Gastrocnemius medialis (tissue), 4 donors: ENCODE results near the gene HOXD9. TPM values are rescaled to one million over a fixed set of nuclear protein-coding genes. Genes with fewer than 3 reads are reported as not detected.
A peak's percentile ranks its signal among the peaks of the same experiment; 100 is the strongest.

Experiments
- ATAC-seq, 2 donors: fragments of 150-250 bp; one replicate each; pipeline ENCODE4 v1.9.1; 2016
- DNase-seq, 2 donors: peaks; one replicate each; pipeline ENCODE4 v3.0.0-alpha.2; 2019
- H3K27ac ChIP-seq, 4 donors: fragments of 200-600 bp; sonication (generic); 1 replicate in 1 of 4; 2 replicates in 3 of 4; pipeline ENCODE4 v1.5.1; 2016 to 2018; ENCODE audit warnings: mild to moderate bottlenecking in 2 of 4, moderate library complexity in 1 of 4
- H3K27me3 ChIP-seq, 3 donors: fragments of 200-600 bp; sonication (generic) in 2 of 3; 1 replicate in 1 of 3; 2 replicates in 2 of 3; pipeline versions ENCODE4 v1.5.1 to v1.6.0; 2016 to 2019; ENCODE audit warnings: mild to moderate bottlenecking in 1 of 3, moderate library complexity in 1 of 3
- H3K36me3 ChIP-seq, 2 donors: fragments of 200-600 bp; sonication (generic) in 1 of 2; one replicate each; pipeline ENCODE4 v1.5.1; 2017 to 2018
- H3K4me1 ChIP-seq, 2 donors: fragments of 200-600 bp; sonication (generic) in 1 of 2; one replicate each; pipeline ENCODE4 v1.5.1; 2016 to 2017; ENCODE audit warnings: mild to moderate bottlenecking in 2 of 2
- H3K4me3 ChIP-seq, 4 donors: fragments of 200-600 bp; sonication (generic) in 3 of 4; 1 replicate in 1 of 4; 2 replicates in 3 of 4; pipeline ENCODE4 v1.5.1; 2016 to 2019; ENCODE audit warnings: mild to moderate bottlenecking in 2 of 4
- H3K9me3 ChIP-seq, 3 donors: fragments of 200-600 bp; sonication (generic) in 2 of 3; 1 replicate in 1 of 3; 2 replicates in 2 of 3; pipeline ENCODE4 v1.5.1; 2016 to 2019
- POLR2A ChIP-seq, 2 donors: fragments of 450-650 bp; IDR thresholded peaks; one replicate each; pipeline ENCODE4 v1.6.1; 2017; ENCODE audit warnings: antibody characterized with exemption in 2 of 2, mild to moderate bottlenecking in 2 of 2, moderate library complexity in 2 of 2
- in situ Hi-C, 4 donors: fragments of 200-750 bp; cut with MboI; loops; one replicate each; pipeline versions ENCODE4 v1.15.0 to v1.8.0; 2017; ENCODE audit warnings: low sequenced_read_pairs in 4 of 4
- intact Hi-C: fragments of 100-400 bp; cut with DNase I; formaldehyde crosslinking; loops from one replicate; pipeline ENCODE4 v1.15.1; 2023; ENCODE audit warnings: low total_unique reads
- total RNA-seq, 4 donors: library from RNA; depleted of rRNA; stranded (reverse); fragments of >200 nt; gene quantifications; one replicate each; pipeline versions ENCODE4 v1.1.0 to v1.2.3, GENCODE V29; 2016
- TF ChIP-seq, protein P1 (sequence below), 5 experiments: fragments of 450-650 bp in 3 of 5; fragments of 200-600 bp in 2 of 5; sonication (generic) in 2 of 5; IDR thresholded peaks in 4 of 5; conservative IDR thresholded peaks in 1 of 5; 1 replicate in 4 of 5; 2 replicates in 1 of 5; pipeline ENCODE4 v1.5.1; 2016 to 2019; ENCODE audit warnings: antibody characterized with exemption in 5 of 5, mild to moderate bottlenecking in 3 of 5, moderate library complexity in 3 of 5

HOXD9 gene
- total RNA-seq, 4 donors from 2014 or later = 0.33 to 1.8 (median 0.78) TPM

DNA sequence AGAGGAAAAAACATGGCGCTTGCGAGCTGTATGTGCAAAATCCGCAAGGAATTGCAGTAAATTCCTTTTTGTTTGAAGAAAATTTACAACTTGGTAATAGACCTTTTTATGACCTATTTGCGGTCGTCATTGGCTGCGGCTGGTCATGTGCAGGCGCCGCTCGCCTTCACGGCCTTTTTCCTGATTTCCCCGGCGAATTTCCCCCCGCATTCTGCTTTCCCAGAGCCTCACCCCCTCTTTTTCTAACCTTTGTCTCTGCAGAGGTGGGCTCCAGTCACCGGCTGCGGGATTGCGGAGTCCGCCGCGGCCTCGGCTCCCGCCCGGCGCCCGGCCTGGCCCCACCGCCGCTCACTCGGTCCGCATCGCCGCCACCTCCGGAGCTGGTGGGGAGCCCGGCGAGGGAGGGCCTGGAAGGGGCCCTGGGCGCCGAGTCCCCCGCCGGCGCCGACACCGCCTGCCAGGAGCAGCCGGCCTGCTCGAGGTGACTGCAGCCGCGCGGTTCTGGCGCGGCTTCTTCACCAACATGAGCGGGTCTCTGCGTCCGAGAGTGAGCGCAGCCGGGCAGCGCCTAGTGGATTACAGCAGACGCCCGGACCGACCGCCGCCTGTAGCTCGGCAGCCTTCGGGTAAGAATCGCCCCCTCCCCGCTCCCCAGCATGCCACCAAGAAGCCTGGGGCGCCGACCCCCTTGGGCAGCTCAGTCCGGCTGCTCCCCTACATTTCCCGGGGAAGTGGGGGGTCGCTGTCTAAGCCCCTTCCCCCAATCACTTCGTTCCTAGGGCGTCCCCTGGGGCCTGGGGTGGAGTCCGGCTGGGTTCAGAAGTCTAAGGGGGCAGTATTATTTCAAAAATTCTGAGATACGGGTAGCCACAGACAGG, 14.1 kb downstream of the HOXD9 start:
- TF ChIP-seq, protein P1, sequence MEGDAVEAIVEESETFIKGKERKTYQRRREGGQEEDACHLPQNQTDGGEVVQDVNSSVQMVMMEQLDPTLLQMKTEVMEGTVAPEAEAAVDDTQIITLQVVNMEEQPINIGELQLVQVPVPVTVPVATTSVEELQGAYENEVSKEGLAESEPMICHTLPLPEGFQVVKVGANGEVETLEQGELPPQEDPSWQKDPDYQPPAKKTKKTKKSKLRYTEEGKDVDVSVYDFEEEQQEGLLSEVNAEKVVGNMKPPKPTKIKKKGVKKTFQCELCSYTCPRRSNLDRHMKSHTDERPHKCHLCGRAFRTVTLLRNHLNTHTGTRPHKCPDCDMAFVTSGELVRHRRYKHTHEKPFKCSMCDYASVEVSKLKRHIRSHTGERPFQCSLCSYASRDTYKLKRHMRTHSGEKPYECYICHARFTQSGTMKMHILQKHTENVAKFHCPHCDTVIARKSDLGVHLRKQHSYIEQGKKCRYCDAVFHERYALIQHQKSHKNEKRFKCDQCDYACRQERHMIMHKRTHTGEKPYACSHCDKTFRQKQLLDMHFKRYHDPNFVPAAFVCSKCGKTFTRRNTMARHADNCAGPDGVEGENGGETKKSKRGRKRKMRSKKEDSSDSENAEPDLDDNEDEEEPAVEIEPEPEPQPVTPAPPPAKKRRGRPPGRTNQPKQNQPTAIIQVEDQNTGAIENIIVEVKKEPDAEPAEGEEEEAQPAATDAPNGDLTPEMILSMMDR (IDR thresholded peaks at IDR 0.05 in 4 of 5, conservative IDR thresholded peaks at IDR 0.05 in 1 of 5) = no peak
- peak; percentile 7 for TF ChIP-seq POLR2A (IDR thresholded peaks at IDR 0.05)
- DNase-seq (no peak), ATAC-seq (peak; percentile 28 to 32)
- peak overlapping the region; percentile 72 to 80 (median 77) for H3K4me3 ChIP-seq
- H3K27me3 ChIP-seq = peaks cover 0 to 31% (median 22%) of the 10 kb centered on the region in 3 donors
- no peaks in the 10 kb centered on the region for H3K36me3 ChIP-seq
- in situ Hi-C loops (loop anchor here in 3 of 4 donors (25.0 kb wide), 2 partner anchors 676 to 1026 kb away; no protein-coding TSS in a partner anchor), intact Hi-C loops (no loop called here)
- H3K9me3 ChIP-seq = no peaks in the 10 kb centered on the region
- peaks cover 17 to 19% of the 10 kb centered on the region in 2 donors for H3K4me1 ChIP-seq
- peak overlapping the region; percentile 81 to 89 (median 86) for H3K27ac ChIP-seq

DNA sequence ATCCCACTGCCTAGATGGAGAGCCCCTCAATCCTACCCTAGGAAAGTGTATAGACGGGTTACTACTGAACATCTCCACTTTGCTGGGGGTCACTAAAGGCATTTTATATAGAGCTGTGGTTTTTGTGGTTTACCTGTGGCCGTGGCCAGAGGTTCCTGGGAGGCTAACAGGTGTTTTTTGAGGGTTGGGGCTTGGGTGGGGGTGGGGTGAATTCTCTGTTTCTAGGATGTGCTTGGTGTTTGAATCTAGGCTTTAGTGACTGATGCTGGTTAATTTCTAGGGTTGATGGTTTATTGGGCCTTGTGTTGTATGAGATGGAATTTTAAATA, 14.7 kb downstream of the HOXD9 start:
- Histone ChIP-seq H3K9me3 (no peaks in the 10 kb centered on the region), H3K27ac (peak overlapping the region; percentile 81 to 89 (median 86)), H3K4me3 (peak overlapping the region; percentile 72 to 80 (median 77)), H3K36me3 (no peaks in the 10 kb centered on the region), H3K4me1 (peaks cover 17 to 19% of the 10 kb centered on the region in 2 donors), H3K27me3 (peaks cover 0 to 30% (median 20%) of the 10 kb centered on the region in 3 donors)
- in situ Hi-C loops (loop anchor here in 3 of 4 donors (25.0 kb wide), 2 partner anchors 675 to 1025 kb away; no protein-coding TSS in a partner anchor), intact Hi-C loops (no loop called here)
- TF ChIP-seq POLR2A (IDR thresholded peaks at IDR 0.05) = no peak
- TF ChIP-seq, protein P1 (IDR thresholded peaks at IDR 0.05 in 4 of 5, conservative IDR thresholded peaks at IDR 0.05 in 1 of 5) = no peak
- DNase-seq = no peak
- no peak for ATAC-seq

DNA sequence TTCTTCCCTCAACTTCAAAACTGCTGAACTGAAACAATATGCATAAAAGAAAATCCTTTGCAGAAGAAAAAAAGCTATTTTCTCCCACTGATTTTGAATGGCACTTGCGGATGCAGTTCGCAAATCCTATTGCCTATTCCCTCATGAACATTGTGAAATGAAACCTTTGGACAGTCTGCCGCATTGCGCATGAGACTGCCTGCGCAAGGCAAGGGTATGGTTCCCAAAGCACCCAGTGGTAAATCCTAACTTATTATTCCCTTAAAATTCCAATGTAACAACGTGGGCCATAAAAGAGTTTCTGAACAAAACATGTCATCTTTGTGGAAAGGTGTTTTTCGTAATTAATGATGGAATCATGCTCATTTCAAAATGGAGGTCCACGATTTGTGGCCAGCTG, 15.4 kb downstream of the HOXD9 start:
- intact Hi-C loops = no loop called here
- TF ChIP-seq, protein P1 (IDR thresholded peaks at IDR 0.05 in 4 of 5, conservative IDR thresholded peaks at IDR 0.05 in 1 of 5) = no peak
- no peak for TF ChIP-seq POLR2A (IDR thresholded peaks at IDR 0.05)
- H3K4me3 ChIP-seq = peak overlapping the region; percentile 23 to 80 (median 74)
- H3K36me3 ChIP-seq = no peaks in the 10 kb centered on the region
- DNase-seq (no peak), ATAC-seq (no peak)
- no peaks in the 10 kb centered on the region for H3K9me3 ChIP-seq
- peaks cover 17 to 19% of the 10 kb centered on the region in 2 donors for H3K4me1 ChIP-seq
- in situ Hi-C loops = loop anchor here in 3 of 4 donors (25.0 kb wide), 2 partner anchors 674 to 1024 kb away; no protein-coding TSS in a partner anchor
- H3K27me3 ChIP-seq = peaks cover 0 to 24% (median 20%) of the 10 kb centered on the region in 3 donors
- peak overlapping the region; percentile 81 to 89 (median 86) for H3K27ac ChIP-seq

DNA sequence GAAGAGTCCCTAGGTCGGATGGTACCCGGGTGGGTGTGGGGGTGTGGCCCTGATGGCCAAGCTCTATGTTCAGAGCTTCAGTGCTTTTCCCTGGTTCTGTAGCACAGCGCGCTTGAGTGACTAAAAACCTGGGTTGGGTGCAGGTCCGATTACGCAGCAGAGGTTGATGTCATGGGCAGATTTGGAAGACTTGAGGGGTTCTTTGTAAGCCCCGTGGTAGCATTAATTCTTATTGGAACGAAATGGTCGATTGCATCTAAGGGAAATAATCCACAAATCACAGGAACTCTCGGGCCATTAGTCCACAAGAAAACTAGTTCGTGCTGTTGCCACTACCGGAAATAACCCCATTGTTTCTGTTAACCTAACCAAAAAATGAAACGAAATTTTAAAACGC, 16.0 kb downstream of the HOXD9 start:
- in situ Hi-C loops = loop anchor here in 3 of 4 donors (25.0 kb wide), 2 partner anchors 674 to 1024 kb away; no protein-coding TSS in a partner anchor
- ATAC-seq = no peak
- H3K9me3 ChIP-seq = no peaks in the 10 kb centered on the region
- no peaks in the 10 kb centered on the region for H3K36me3 ChIP-seq
- peaks cover 17 to 19% of the 10 kb centered on the region in 2 donors for H3K4me1 ChIP-seq
- peaks cover 0 to 22% (median 20%) of the 10 kb centered on the region in 3 donors for H3K27me3 ChIP-seq
- H3K27ac ChIP-seq = peak overlapping the region; percentile 81 to 89 (median 86)
- intact Hi-C loops = no loop called here
- H3K4me3 ChIP-seq = peak overlapping the region; percentile 61 to 80 (median 74)
- DNase-seq = no peak
- no peak for TF ChIP-seq POLR2A (IDR thresholded peaks at IDR 0.05)
- TF ChIP-seq, protein P1 (IDR thresholded peaks at IDR 0.05 in 4 of 5, conservative IDR thresholded peaks at IDR 0.05 in 1 of 5) = no peak
